Vagina (tissue), 2 donors: Measurements from ENCODE around the gene IGLL5.

Experiments
- POLR2AphosphoS5 ChIP-seq, 2 donors: sonication (generic); formaldehyde crosslinking; IDR thresholded peaks; one replicate each; pipeline ENCODE4 v1.9.0; 2017; ENCODE audit warnings: antibody characterized with exemption in 2 of 2, mild to moderate bottlenecking in 2 of 2, low read depth in 1 of 2; ENCODE audit not compliant: insufficient read depth in 1 of 2
- TF ChIP-seq, protein P1 (sequence below), 3 experiments: fragments of 450-650 bp in 2 of 3; fragments of 200-600 bp in 1 of 3; sonication (generic) in 1 of 3; IDR thresholded peaks; one replicate each; pipeline ENCODE4 v1.5.1; 2017 to 2019; ENCODE audit warnings: antibody characterized with exemption in 3 of 3, mild to moderate bottlenecking in 2 of 3, moderate library complexity in 2 of 3

DNA sequence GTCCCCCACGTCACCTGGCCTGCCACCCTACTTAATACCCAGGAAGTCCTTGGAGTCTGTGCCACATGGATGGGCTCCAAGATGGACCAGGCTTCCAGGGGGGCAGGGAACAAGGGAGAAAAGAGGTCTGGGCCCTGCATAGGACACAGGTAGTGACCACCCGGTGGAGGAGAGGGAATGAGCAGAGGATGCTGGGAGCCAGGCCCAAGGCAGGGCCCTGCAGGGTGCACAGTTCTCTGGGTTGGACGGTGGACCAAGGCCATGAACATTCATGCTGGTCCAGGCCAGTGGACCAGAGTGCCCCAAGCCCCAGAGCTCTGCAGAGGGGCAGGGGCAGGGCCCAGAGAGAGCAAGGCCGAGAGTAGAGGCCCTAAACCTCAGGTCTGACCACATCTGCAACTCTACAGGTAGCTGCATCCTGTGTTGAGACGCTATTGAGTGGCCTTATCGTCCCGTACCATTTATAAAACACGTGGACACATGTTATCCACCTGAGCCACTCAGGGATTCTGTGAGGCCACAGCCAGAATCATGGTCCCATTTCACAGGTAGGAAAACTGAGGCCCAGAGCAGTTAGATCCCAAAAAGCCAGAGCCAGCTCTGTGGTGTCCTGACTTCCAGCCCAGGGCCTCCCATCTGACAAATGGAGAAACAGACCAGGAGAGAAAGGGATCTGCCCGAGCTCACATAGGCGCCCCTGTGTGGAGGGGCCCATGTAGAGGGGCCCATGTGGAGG is 46.4 kb downstream of the IGLL5 start:
- TF ChIP-seq, protein P1, sequence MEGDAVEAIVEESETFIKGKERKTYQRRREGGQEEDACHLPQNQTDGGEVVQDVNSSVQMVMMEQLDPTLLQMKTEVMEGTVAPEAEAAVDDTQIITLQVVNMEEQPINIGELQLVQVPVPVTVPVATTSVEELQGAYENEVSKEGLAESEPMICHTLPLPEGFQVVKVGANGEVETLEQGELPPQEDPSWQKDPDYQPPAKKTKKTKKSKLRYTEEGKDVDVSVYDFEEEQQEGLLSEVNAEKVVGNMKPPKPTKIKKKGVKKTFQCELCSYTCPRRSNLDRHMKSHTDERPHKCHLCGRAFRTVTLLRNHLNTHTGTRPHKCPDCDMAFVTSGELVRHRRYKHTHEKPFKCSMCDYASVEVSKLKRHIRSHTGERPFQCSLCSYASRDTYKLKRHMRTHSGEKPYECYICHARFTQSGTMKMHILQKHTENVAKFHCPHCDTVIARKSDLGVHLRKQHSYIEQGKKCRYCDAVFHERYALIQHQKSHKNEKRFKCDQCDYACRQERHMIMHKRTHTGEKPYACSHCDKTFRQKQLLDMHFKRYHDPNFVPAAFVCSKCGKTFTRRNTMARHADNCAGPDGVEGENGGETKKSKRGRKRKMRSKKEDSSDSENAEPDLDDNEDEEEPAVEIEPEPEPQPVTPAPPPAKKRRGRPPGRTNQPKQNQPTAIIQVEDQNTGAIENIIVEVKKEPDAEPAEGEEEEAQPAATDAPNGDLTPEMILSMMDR (IDR thresholded peaks at IDR 0.05): no peak
- no peak for TF ChIP-seq POLR2AphosphoS5 (IDR thresholded peaks at IDR 0.05; ENCODE audit: insufficient read depth in 1 of 2, low read depth in 1 of 2)
